ENCODE results near the gene PRRG2.
A peak's percentile ranks its signal among the peaks of the same experiment; 100 is the strongest.

The PRRG2 gene

GRCh38 chr19:49640113-49640898 is 59.2 kb downstream of the PRRG2 start, which contains the start of gene RRAS:
Gene RRAS, minus strand, starts transcription at chr19:49640143. Its CDS starts 45 bp downstream, at chr19:49640098.
- DNase-seq (ENCODE audit: low read depth) = peak; percentile 100

Measured in HS-5 (cell line).